Endothelial cell (in vitro differentiated cells): ENCODE data around the gene KRTAP10-10. TPM values are rescaled to one million over a fixed set of nuclear protein-coding genes. Genes with fewer than 3 reads are reported as not detected.

Experiments
- DNase-seq: peaks from one replicate; pipeline ENCODE4 v3.0.0; 2021; ENCODE audit warnings: low spot score
- H3K27ac Mint-ChIP-seq: one replicate; pipeline ENCODE4 v1.8.0; 2021; ENCODE audit warnings: mixed read lengths, inconsistent platforms; ENCODE audit not compliant: unreplicated experiment
- H3K27me3 Mint-ChIP-seq: one replicate; pipeline ENCODE4 v1.8.0; 2021; ENCODE audit warnings: mild to moderate bottlenecking, moderate library complexity, mixed read lengths, inconsistent platforms; ENCODE audit not compliant: unreplicated experiment
- H3K36me3 Mint-ChIP-seq: one replicate; pipeline ENCODE4 v1.8.0; 2021; ENCODE audit warnings: mild to moderate bottlenecking, low read depth, mixed read lengths, inconsistent platforms; ENCODE audit not compliant: unreplicated experiment
- H3K4me1 Mint-ChIP-seq: one replicate; pipeline ENCODE4 v1.8.0; 2021; ENCODE audit warnings: mild to moderate bottlenecking, mixed read lengths, inconsistent platforms; ENCODE audit not compliant: unreplicated experiment
- H3K4me3 Mint-ChIP-seq: one replicate; pipeline ENCODE4 v1.8.0; 2021; ENCODE audit warnings: mild to moderate bottlenecking, mixed read lengths, inconsistent platforms; ENCODE audit not compliant: unreplicated experiment
- H3K9me3 Mint-ChIP-seq: one replicate; pipeline ENCODE4 v1.8.0; 2021; ENCODE audit warnings: mixed read lengths, inconsistent platforms; ENCODE audit not compliant: unreplicated experiment
- CTCF ChIP-seq: fragments of 200-600 bp; sonication (generic); IDR thresholded peaks from one replicate; pipeline ENCODE4 v1.5.0; 2021; ENCODE audit warnings: antibody characterized with exemption; ENCODE audit not compliant: unreplicated experiment
- total RNA-seq: library from RNA; stranded (reverse); fragmentation: NEBNext Ultra II Directional; extraction: Animal tissue kit (Norgen Biotek cat#: 25700); gene quantifications from one replicate; pipeline ENCODE4 v1.2.1, GENCODE V29; 2021; ENCODE audit not compliant: unreplicated experiment

Gene KRTAP10-10
- total RNA-seq, 1 donor from 2014 or later, result not detected

- H3K27me3 Mint-ChIP-seq, result peaks cover 4% of the 10 kb centered on the region
- no peak overlapping the region for H3K4me3 Mint-ChIP-seq
- H3K4me1 Mint-ChIP-seq, result no peaks in the 10 kb centered on the region
- no peak overlapping the region for H3K27ac Mint-ChIP-seq
- no peak for DNase-seq
- H3K9me3 Mint-ChIP-seq, result peaks cover 10% of the 10 kb centered on the region
- TF ChIP-seq CTCF, result no peak
- peaks cover 8% of the 10 kb centered on the region for H3K36me3 Mint-ChIP-seq
Measured at GRCh38 chr21:44671911-44672310, 34.8 kb downstream of the KRTAP10-10 start.

GRCh38 chr21:44677881-44678280, 40.7 kb downstream of the KRTAP10-10 start:
- H3K9me3 Mint-ChIP-seq, result no peaks in the 10 kb centered on the region
- H3K27ac Mint-ChIP-seq, result no peak overlapping the region
- no peak overlapping the region for H3K4me3 Mint-ChIP-seq
- H3K27me3 Mint-ChIP-seq, result peaks cover 4% of the 10 kb centered on the region
- no peak for DNase-seq
- no peaks in the 10 kb centered on the region for H3K4me1 Mint-ChIP-seq
- TF ChIP-seq CTCF, result no peak
- no peaks in the 10 kb centered on the region for H3K36me3 Mint-ChIP-seq

- Mint-ChIP-seq H3K4me3 (no peak overlapping the region), H3K27me3 (peaks cover 2% of the 10 kb centered on the region), H3K9me3 (no peaks in the 10 kb centered on the region), H3K4me1 (no peaks in the 10 kb centered on the region), H3K36me3 (no peaks in the 10 kb centered on the region), H3K27ac (no peak overlapping the region)
- DNase-seq, result no peak
- TF ChIP-seq CTCF, result no peak
Measured at GRCh38 chr21:44681152-44681551, 44.0 kb downstream of the KRTAP10-10 start.

GRCh38 chr21:44681861-44682579, 44.9 kb downstream of the KRTAP10-10 start, which contains the start of gene KRTAP12-1:
Gene KRTAP12-1, minus strand, starts transcription at chr21:44682163. Its CDS starts 40 bp downstream, at chr21:44682123.
- no peak for DNase-seq
- peaks cover 8% of the 10 kb centered on the region for H3K27me3 Mint-ChIP-seq
- no peak within 1 kb of the TSS for H3K27ac Mint-ChIP-seq

More at GRCh38 chr21:44681861-44682579, 44.9 kb downstream of the KRTAP10-10 start, which contains the start of gene KRTAP12-1:
- no peaks in the 10 kb centered on the region for H3K9me3 Mint-ChIP-seq
- no peaks in the 10 kb centered on the region for H3K36me3 Mint-ChIP-seq
- no peak within 1 kb of the TSS for H3K4me3 Mint-ChIP-seq
- TF ChIP-seq CTCF, result no peak
- peaks cover 5% of the 10 kb centered on the region for H3K4me1 Mint-ChIP-seq
